GM21576 (cell line): ENCODE results near the gene COASY.
"Not testable (repeated sequence)": the region's sequence is repeated elsewhere in the genome, so short reads cannot be mapped to it uniquely, and the experiment has no call there.

Experiments
- ATAC-seq: cut with Tn5 transposase; IDR thresholded peaks from one replicate; pipeline ENCODE4 v1.9.1; 2021; ENCODE audit warnings: mild to moderate bottlenecking, moderate library complexity; ENCODE audit not compliant: unreplicated experiment

COASY gene

DNA sequence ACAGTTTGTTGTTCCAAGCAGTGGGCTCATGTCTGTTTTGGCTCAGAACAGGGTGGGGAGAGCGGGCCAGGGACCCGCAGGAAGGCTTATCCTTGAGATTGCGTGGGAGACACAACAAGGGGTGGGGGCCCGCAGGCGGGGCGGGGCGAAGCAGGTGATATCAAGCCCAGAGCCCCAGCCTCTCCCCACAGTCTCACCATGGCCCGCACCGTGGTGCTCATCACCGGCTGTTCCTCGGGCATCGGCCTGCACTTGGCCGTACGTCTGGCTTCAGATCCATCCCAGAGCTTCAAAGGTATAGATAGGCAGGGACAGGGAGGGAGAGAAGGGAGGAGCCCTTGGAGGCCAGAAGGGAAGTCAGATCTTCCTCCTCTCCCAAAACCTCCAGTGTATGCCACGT, 9.2 kb upstream of the COASY start, which contains the start of gene HSD17B1:
Gene HSD17B1 (plus strand): TSS at position 188 of the 400 bp plus-strand sequence. CDS start 11 bp downstream, at position 199.
- ATAC-seq, result not testable (repeated sequence)

DNA sequence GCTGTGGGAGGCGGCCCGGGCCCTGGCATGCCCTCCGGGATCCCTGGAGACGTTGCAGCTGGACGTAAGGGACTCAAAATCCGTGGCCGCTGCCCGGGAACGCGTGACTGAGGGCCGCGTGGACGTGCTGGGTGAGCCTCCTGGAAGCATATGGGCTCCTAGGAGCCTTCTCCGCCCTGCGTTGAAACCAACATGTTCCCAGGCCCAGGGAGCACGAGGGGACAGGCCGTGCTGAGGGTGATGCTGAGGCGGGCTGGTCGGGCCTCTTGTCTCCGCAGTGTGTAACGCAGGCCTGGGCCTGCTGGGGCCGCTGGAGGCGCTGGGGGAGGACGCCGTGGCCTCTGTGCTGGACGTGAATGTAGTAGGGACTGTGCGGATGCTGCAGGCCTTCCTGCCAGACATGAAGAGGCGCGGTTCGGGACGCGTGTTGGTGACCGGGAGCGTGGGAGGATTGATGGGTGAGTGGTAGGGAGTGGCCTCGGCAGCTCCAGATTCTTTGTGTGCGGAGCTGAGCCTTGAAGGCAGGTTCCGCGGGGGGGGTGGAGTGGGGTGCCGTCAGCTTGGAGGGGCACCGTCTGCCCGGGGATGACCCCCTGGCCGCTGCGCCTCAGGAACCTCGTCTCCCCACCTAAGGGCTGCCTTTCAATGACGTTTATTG, 8.7 kb upstream of the COASY start:
- no peak for ATAC-seq

DNA sequence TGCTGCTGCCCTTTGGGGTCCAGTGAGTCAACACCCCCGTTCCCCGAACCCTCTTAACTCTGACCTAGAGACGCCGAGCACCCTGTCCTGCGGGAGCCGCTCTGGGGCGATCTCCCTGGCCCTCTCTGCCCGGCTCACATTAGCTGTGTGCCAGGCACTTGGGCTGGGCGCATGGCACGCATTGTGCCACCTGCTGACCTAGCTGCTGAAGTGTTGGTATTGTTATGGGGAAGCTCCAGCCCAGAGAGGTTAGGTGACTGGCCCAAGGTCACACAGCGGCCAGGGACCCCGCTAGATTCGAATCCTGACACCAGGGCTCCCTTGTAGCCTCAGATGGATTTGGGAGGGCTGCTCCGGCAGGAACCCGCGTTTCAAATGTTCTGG, 8.1 kb upstream of the COASY start:
- ATAC-seq, result no peak

DNA sequence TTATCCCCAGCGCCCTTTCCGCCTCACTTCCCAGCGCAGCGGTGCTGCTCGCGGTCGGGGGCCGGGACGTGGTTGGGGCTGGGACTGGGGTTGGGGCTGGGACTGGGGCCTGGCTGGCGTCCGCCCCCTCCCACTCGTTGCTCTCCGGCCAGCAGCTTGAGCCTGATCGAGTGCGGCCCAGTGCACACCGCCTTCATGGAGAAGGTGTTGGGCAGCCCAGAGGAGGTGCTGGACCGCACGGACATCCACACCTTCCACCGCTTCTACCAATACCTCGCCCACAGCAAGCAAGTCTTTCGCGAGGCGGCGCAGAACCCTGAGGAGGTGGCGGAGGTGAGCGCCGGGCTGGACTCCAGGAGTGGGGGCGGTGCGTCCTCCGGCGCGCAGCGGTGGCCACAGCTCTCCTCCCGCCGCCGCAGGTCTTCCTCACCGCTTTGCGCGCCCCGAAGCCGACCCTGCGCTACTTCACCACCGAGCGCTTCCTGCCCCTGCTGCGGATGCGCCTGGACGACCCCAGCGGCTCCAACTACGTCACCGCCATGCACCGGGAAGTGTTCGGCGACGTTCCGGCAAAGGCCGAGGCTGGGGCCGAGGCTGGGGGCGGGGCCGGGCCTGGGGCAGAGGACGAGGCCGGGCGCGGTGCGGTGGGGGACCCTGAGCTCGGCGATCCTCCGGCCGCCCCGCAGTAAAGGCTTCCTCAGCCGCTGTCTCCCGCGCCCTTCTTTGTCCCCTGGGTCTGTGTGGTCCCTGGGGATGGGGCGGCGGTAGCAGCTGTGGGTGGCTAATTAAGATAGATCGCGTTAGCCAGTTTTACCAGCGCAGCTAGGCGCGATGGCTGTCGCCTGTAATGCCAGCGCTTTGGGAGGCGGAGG, 7.5 kb upstream of the COASY start:
- ATAC-seq, result peak; percentile 66

DNA sequence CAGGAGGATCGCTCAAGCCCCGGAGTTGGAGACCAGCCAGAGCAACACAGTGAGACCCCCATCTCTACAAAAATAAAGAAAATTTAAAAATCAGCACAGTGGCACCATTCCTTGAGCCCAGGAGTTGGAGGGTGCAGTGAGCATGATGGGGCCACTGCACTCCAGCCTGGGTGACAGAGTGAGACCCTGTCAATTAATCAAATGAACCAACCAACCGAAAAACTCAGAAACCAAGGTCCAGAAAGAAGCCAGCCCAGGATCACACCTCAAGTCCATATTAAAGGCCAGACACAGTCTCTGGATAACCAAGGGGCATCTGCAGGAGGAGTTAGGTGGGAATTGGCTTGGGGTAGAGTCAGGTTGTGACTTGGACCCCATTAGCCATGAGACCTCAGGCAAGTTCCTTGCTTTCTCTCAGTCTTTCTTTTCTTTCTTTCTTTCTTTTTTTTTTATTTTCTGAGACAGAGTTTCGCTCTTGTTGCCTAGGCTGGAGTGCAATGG, 6.8 kb upstream of the COASY start:
- no peak for ATAC-seq

DNA sequence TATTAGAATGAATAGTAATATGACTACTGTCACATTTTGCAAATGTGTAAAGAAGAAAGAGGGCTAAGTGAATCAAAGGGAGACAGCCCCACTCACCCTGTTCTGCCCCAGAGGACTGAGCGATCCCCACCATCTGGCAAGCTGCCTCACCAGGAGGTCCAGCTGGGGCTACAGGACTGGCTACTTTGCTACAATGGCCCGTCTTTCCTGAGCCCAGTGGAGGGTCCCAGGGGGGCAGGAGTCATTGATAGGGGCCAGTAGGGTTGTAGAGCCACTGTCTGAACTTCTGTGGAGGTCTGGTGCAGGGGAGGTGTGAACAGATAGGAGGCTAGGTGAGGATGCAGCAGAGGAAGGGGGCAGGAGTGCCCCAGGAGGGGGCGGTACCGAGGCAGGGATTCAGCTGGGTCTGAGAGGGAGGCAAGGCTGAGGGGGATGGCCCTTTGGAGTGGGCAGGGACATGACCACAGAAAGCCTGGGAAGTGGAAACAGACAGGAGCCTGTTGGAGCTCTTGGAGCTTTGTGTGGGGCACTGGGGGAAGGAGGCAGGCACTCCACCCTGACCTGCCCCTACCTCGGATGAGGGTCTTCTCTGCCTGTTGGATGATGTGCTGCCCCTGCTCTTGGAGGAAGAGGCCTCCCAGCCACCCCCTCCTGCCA, 5.9 kb upstream of the COASY start:
- ATAC-seq, result not testable (repeated sequence)

DNA sequence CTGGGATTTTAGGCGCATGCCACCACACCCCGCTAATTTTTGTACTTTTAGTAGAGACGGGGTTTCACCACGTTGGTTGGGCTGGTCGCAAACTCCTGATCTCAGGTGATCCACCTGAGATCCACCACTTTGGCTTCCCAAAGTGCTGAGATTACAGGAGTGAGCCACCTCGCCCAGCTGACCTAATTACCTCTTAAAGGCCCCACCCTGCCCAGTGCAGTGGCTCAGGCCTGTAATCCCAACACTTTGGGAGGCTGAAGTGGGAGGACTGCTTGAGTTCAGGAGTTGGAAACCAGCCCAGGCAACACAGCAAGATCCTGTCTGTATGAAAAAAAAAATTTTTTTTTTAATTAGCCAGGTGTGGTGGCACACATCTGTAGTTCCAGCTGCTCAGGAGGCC, 2.9 kb upstream of the COASY start:
- ATAC-seq, result no peak

DNA sequence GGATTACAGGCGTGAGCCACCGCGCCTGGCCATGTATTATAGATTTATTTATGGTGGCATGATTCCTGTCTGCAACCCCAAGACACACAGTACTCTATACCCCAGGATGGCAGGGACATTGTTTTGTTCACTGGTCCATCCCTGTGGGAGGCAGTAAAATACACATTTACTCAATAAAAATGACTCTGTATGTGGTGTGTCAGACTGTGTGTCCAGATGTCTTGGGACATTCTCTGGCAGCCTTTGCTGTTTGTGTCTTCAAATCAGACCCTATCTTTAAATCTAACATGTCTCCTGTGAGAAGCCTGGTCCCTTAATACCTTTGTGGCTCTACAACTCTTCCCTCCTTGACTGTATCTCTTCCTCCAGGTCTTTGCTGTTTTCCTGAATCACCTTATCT, 1.7 kb upstream of the COASY start:
- ATAC-seq, result no peak

DNA sequence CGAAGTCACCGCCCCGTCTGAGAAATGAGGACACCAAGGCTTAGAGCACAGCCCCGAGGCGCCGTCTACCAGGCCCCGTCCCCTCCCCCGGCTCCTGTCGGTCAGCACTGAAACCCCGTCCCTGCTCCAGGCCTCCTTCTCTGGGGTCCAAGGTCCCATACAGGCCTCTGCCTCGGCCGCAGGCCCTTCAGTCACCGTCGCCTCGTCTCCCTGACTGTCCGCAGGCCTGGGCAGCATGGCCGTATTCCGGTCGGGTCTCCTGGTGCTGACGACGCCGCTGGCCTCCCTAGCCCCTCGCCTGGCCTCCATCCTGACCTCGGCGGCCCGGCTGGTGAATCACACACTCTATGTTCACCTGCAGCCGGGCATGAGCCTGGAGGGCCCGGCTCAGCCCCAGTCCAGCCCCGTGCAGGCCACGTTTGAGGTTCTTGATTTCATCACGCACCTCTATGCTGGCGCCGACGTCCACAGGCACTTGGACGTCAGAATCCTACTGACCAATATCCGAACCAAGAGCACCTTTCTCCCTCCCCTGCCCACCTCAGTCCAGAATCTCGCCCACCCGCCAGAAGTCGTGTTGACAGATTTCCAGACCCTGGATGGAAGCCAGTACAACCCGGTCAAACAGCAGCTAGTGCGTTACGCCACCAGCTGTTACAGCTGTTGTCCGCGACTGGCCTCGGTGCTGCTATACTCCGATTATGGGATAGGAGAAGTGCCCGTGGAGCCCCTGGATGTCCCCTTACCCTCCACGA, 617 bp downstream of the COASY start:
- peak; percentile 1 for ATAC-seq

DNA sequence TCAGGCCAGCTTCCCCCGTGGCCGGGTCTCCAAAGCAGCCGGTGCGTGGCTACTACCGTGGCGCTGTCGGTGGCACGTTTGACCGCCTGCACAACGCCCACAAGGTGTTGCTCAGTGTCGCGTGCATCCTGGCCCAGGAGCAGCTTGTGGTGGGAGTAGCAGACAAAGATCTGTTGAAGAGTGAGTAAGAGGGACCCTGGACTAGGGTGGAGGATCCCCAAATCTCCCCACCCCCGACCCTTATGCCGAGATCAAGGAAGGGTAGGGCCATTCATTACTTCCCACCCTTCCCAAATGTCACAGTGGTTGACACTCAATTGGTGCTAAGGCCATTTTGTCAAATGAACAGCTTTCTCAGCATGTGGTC, 1.2 kb downstream of the COASY start:
- ATAC-seq, result no peak

DNA sequence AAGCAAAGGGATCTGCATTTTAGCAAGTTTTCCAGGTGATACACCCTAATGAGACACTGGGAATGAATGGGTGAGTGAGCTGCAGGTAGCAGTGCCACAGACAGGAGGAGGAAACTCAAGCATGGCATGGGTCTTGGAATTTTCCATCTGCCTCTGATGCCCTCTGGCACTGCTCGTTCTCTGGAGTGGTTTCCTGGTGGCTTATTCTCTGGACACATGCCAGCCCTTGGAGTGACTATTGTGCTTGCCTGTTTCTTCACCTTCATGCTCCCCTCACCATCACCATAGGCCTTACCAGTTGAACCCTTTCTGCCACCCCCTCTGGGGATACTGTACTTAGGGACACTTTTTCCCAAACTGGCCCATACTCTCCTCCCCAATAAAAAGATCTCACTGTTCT, 1.6 kb downstream of the COASY start:
- ATAC-seq, result no peak

DNA sequence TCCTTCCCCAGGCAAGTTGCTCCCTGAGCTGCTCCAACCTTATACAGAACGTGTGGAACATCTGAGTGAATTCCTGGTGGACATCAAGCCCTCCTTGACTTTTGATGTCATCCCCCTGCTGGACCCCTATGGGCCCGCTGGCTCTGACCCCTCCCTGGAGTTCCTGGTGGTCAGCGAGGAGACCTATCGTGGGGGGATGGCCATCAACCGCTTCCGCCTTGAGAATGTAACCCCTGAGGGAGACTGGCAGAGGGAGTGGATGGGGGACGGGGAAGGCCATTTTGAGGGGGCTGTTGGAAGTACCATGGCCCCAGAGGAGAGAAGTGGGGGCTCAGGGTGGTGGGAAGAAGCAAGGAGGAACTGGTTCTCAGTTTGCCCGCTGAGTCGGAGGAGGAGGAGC, 2.0 kb downstream of the COASY start:
- no peak for ATAC-seq

DNA sequence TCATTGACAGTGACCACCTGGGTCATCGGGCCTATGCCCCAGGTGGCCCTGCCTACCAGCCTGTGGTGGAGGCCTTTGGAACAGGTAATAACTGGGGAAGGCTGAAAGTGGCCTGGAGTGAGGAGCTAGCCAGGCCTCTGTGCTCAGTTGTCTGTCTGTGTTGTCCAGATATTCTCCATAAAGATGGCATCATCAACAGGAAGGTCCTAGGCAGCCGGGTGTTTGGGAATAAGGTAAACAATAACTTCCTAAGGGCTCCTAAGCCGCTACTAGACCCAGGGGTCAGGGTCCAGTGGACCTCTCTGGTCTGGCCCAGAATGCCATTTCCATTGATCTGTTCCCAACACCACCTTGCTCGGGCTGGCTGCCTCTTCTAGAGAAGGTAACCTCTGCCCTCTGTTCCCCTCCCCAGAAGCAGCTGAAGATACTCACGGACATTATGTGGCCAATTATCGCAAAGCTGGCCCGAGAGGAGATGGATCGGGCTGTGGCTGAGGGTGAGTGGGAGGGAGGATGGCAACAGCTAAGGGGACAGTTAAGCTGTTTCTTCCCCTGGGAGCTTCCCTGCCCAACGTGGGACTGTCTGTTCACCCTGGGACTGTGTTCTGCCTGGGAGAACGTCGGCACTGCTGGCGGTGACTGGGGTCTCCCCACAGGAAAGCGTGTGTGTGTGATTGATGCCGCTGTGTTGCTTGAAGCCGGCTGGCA, 3.0 kb downstream of the COASY start:
- no peak for ATAC-seq

DNA sequence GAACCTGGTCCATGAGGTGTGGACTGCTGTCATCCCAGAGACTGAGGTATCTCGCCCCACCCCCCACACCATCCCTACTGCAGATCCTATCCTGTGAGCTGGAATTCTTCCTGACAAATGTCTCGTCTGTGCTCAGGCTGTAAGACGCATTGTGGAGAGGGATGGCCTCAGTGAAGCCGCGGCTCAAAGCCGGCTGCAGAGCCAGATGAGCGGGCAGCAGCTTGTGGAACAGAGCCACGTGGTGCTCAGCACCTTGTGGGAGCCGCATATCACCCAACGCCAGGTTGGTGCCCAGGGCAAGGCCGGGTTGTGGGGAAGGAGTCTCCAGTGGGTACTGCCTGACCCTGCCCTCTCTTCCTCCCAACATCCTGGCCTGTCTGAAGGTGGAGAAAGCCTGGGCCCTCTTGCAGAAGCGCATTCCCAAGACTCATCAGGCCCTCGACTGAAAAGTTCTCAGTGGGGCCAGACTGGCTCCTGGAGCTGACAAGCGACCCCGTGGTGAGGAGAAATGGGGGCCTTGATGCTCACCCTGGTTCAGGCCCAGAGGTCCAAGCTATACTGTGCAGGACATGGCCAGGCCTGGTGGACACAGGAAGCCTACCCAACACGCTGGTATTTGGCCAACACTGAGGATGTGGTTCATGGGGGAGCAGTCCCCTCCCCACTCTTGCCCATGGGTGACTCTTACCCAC, 3.7 kb downstream of the COASY start:
- ATAC-seq, result no peak

DNA sequence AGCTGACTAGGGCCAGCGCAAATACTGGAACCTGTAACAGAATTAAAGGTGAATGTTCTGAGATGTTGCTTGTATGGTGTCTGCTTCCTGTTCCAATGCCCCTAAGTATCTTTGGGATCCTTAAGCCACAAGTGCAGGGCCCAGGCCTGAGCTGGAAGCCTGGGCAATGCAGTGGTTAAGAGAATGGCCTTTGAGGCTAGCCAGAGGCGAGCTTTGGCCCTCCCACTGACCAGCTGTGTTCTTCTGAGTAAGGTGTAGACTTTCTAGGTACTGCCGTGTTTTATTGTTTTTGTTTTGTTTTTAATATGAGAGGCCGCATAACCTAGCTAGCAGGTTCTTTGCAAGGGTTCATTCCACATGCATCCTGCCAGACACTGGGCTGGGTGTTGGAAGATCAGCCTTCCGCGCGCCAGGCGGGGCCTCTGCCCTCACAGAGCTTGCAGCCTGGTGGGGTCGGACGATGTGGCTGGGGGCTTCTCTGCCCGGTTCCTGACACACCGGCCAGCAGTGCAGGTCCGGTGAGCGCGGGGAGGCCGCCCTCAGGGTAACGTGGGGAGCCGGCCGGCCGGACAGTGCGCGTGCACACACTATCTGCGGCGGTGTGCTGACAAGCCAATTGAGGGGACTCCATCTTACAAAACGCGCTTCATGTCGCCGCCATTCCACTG, 4.4 kb downstream of the COASY start:
- ATAC-seq, result no peak

DNA sequence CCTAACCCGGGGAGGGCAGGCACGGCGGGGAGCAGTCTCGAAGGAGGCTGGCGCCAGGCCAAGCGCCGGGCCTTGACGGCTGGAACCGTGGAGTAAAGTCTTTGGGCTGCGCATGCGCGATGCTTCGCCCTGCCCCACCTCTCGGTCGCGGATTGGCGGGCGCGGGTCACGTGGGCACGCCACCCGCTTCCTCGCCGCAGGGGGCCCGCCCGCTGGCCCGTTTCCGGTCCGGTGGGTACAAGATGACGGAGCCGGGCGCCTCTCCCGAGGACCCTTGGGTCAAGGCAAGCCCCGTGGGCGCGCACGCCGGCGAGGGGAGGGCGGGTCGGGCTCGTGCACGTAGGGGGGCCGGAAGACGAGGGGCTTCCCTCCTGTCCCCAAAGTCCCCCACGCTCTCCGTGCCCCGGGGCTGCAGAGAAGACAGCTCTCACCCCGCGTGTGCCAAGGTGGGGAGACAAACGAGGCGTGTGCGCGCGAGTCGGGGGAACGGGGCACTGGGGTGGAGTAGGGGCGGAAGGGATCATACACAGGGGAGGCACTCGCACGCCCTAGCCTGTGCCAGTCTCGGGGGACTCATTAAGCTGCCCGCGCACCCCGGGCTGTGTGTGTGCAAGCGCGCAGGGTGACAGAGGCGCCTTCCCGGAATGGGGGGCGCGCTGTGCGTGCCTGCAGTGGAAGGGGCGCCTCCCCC, 5.1 kb downstream of the COASY start, which contains the start of gene MLX:
Gene MLX (plus strand): TSS at position 218 of the 691 bp plus-strand sequence. CDS start 25 bp downstream, at position 243.
- peak; percentile 42 for ATAC-seq

DNA sequence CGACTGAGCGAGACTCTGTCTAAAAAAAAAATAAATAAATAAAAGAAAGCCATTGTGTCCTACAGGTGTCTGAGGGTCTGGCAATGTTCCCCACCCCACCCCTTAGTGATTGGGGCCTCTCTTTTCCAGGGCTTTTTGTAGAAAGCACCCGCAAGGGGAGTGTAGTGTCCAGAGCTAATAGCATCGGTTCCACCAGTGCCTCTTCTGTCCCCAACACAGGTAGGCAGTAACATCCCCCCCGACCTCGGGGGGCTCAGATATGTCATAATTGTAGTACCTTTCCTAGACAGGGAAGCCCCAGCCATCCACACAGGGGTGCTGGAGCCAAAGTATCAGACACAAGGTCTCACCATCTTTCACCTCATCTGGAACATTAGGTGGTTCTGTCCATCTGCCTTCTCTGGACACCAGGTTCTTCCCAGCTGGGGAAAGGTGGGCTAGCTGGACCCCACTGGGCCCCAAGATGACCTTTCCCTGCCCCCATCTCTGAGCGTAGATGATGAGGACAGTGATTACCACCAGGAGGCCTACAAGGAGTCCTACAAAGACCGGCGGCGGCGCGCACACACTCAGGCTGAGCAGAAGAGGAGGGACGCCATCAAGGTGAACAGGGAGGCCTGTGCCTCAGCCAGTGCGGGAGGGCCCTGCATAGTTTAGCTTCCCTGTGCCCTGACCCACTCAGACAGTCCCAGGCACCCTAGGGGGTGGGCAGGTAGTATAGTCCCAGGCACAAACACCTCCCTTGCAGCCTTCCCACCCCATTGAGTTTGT, 6.6 kb downstream of the COASY start:
- no peak for ATAC-seq
